ENCODE data around the gene TGM6.

GRCh38 chr20:2382833-2383232 lies 2.1 kb downstream of the TGM6 start:
- no peak for TF ChIP-seq POLR2A (IDR thresholded peaks at IDR 0.05)
- no peak for TF ChIP-seq CTCF (IDR thresholded peaks at IDR 0.05)

All from adrenal gland (tissue), 5 donors.